HCT116 (cell line): ENCODE results near the gene RGSL1.

Source experiments
- CTCF ChIP-seq, 3 experiments: fragments of 200-600 bp in 1 of 3; sonication (generic) in 1 of 3; IDR thresholded peaks in 2 of 3; conservative IDR thresholded peaks in 1 of 3; 2 replicates each; pipeline ENCODE4 v1.5.1; 2012 to 2017; ENCODE audit warnings: low read depth in 2 of 3, low read length in 2 of 3, antibody characterized with exemption in 1 of 3, borderline replicate concordance in 1 of 3, control low read depth in 1 of 3, mild to moderate bottlenecking in 1 of 3, mixed read lengths in 1 of 3, mixed run types in 1 of 3, moderate library complexity in 1 of 3; ENCODE audit not compliant: insufficient read depth in 1 of 3
- EZH2 ChIP-seq: fragments of 200-600 bp; sonication (generic); IDR thresholded peaks from 2 replicates; pipeline ENCODE4 v1.6.1; 2017; ENCODE audit warnings: antibody characterized with exemption, mixed run types
- REST ChIP-seq: IDR thresholded peaks from 2 replicates; pipeline ENCODE4 v1.6.1; 2012; ENCODE audit warnings: low read depth
- SRF ChIP-seq: IDR thresholded peaks from 2 replicates; pipeline ENCODE4 v1.6.1; 2012; ENCODE audit warnings: low read depth
- ZFX ChIP-seq: fragments of 450-650 bp; IDR thresholded peaks from 2 replicates; pipeline ENCODE4 v1.6.1; 2017

- no peak for TF ChIP-seq CTCF (IDR thresholded peaks at IDR 0.05 in 2 of 3, conservative IDR thresholded peaks at IDR 0.05 in 1 of 3; ENCODE audit: borderline replicate concordance in 1 of 3, insufficient read depth in 1 of 3, low read depth in 2 of 3, low read length in 2 of 3)
- no peak for TF ChIP-seq SRF
- TF ChIP-seq ZFX: no peak
- no peak for TF ChIP-seq EZH2
- TF ChIP-seq REST: no peak
Observed at GRCh38 chr1:182441719-182442118, 8.2 kb upstream of the RGSL1 start.
